GM10266 (cell line): ENCODE data around the gene STARD13.

Experiments used
- DNase-seq: peaks from one replicate; pipeline ENCODE4 v3.0.0; 2012; ENCODE audit errors: extremely low spot score
- CTCF ChIP-seq: IDR thresholded peaks from 2 replicates; pipeline ENCODE4 v1.5.1; 2012; ENCODE audit warnings: mild to moderate bottlenecking, low read depth; ENCODE audit not compliant: control insufficient read depth, insufficient read depth; ENCODE audit errors: missing control alignments

Gene STARD13

GRCh38 chr13:33270895-33271538 lies 14.5 kb downstream of the STARD13 start:
- TF ChIP-seq CTCF: no peak
- no peak for DNase-seq

GRCh38 chr13:33265607-33266006 lies 19.9 kb downstream of the STARD13 start:
- DNase-seq: no peak
- no peak for TF ChIP-seq CTCF

GRCh38 chr13:33265133-33265532 lies 20.4 kb downstream of the STARD13 start:
- no peak for DNase-seq
- no peak for TF ChIP-seq CTCF

GRCh38 chr13:33264620-33264978 lies 21.0 kb downstream of the STARD13 start:
- no peak for TF ChIP-seq CTCF

DNA sequence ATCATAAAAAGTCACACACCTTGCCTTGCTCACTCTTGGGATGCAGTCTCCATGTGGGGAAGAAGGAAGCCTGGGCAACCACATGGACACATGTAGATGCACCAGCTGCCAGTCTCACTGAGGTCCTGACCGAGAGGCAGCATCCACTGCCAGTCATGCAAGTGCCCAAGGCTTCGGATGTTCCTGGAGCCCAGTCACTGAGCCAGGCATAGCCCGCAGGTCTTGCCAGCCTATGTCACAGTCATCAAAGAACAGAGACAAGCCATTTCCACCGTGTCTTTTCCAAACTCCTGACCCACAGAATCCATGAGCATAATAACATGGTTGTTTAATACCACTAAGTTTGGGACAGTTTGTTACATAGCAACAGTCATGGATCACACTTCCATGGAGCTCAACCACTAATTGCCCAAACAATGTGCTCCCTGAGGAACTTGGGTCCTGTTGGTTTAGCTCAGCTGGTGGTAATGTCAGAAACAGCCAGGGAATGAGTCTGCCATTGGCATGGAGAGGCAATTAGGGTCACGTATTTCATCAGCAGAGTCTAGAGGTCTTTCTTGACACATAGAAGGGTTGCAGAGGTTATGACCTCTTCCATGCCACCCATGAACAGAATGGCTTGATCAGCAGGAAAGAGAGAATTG lies 21.5 kb downstream of the STARD13 start:
- no peak for TF ChIP-seq CTCF
- no peak for DNase-seq

More at GRCh38 chr13:33264620-33264978, 21.0 kb downstream of the STARD13 start:
- DNase-seq: no peak

- DNase-seq: no peak
- no peak for TF ChIP-seq CTCF
Observed at GRCh38 chr13:33263484-33263883, 22.1 kb downstream of the STARD13 start.

DNA sequence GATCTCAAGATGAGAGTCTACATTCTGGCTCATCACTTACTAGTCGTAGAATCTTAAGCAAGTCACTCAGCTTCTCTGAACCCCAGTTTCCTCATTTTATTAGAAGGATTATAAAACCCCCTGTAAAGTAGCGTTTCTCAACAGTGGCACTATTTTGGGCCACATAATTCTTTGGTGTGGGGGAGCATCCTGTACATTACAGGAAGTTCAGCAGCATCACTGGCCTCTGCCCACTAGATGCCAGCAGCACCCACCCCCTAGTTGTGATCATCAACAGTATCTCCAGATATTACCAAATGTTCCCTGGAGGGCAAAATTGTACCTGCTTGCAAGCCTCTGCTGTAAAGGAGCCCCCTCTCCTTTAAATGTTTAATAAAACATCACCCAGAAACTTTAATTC lies 22.6 kb downstream of the STARD13 start:
- TF ChIP-seq CTCF: no peak
- DNase-seq: no peak
